ENCODE data around the gene GJC2.

DNA sequence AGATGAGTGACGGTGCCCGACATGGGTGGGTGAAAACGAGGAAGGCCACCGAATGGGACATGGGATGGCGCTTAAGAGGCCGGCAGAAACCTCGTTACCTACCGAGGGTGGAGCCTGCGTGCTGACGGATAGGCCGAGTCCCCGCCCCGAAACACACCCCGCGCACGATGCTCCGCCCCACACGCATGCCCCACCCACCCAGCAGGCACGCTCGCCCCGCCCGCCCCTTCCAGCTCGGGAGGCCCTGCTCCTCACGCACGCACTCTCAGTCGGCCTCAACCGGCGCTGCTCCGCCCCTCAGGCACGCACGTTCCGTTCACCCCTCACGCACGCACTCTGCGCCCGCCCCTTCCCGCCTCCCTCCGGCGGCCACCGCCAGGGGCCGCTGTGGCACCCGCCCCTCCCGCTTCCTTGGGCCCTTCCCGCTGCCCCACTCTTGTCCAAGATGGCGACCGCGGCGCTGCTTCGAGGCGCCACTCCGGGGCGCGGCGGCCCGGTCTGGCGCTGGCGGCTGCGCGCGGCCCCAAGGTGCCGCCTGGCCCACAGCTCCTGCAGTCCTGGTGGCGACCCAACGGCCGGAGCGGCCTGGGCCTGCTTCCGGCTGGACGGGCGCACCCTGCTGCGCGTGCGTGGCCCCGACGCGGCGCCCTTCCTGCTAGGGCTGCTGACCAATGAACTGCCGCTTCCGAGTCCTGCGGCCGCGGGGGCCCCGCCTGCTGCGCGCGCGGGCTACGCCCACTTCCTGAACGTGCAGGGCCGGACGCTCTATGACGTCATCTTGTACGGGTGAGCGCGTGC is 15.8 kb downstream of the GJC2 start, which contains the start of gene IBA57:
- TF ChIP-seq POLR2AphosphoS5 (IDR thresholded peaks at IDR 0.05; ENCODE audit: low read depth, low read length) (peak; percentile 93), POLR2A (IDR thresholded peaks at IDR 0.05; ENCODE audit: low read depth, low read length) (peak; percentile 97), TAF1 (IDR thresholded peaks at IDR 0.05; ENCODE audit: borderline replicate concordance, low read depth, low read length) (peak; percentile 96)
